ENCODE data around the gene KLHL7. TPM values are rescaled to one million over a fixed set of nuclear protein-coding genes. Genes with fewer than 3 reads are reported as not detected.
"Not testable (repeated sequence)": the region's sequence is repeated elsewhere in the genome, so short reads cannot be mapped to it uniquely, and the experiment has no call there.

KLHL7 gene
- total RNA-seq, 1 experiment from 2014 or later = 36.2 TPM

DNA sequence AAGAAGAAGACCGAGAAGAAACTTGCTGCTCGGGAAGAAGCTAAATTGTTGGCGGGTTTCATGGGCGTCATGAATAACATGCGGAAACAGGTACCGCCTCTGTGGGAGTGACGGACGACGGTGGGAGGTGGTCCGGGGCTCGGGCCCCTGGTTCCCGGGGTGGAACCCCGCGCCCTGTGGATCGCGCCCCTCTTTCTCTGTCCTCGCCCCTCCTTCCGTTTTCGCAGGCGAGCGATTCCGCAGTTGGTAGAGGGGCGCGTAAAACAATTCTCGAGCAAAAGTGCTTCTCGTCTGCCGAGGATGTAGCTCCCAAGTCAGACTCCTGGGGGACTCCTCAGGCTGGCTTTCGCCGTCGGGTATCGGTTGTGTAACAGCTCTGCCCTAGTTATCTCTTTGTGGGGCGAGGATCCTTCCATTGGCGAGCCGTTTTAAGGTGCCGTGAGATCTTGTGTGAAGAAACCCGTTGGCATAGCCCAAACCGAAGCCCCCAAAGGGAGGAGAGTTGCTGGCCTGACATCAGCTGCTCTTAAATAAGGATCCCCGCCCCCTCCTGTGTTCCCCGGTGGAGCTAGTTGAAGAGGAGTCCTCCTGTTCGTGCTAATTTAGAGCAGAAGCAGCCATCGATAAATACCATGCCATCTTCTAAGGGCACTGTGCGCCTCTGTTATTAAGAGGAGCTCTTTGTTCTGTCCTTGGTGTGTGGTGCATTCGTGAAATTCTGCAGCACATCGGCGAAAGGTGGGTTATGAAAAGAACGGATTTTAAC lies 655 bp downstream of the KLHL7 start:
- peak; percentile 54 for DNase-seq (ENCODE audit: low read depth)
- in situ Hi-C loops (cut with HindIII; ENCODE audit: low pct_unique_long_range_greater_than_20kb, low sequenced_read_pairs) = no loop called here

DNA sequence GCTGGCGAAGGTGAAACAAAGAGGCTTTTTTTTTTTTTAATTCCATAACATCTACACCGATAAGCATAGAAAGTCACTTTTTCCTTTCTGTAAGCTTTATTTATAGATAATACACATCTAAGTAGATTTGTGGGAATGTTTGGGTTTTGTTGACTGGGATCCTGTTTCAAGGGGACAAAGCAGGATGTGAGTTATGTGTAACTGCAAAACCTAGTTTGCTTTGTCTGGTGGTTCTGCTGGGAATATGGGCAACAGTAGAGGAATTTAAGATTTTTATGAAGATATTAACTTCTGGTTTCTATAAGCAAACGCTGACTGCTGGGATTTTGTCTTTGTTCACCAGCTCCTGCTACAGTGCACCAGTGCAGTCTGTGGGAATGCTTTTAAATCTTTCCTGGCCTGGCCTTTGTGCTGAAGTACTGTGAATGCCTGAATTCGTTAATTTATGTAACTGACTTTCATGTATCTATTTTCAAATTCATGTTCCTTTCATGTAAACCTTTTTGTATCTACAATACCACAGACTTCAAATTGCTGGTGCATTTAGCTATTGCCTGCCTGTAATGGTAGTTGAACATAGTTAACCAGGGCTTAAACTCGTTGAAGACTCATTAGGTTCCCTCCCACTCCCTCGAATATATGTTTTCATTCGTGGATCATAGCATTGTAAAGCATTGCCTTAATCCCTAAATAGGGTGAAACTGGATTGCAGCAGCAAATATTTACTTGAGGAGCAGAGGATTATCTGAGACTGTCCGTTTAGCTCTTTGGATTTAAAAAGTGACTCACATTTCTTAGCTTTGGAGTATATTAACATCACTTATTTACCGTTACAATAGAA lies 1.5 kb downstream of the KLHL7 start:
- in situ Hi-C loops (cut with HindIII; ENCODE audit: low pct_unique_long_range_greater_than_20kb, low sequenced_read_pairs) = no loop called here
- no peak for DNase-seq (ENCODE audit: low read depth)

GRCh38 chr7:23107781-23108180 lies 2.2 kb downstream of the KLHL7 start:
- in situ Hi-C loops (cut with HindIII; ENCODE audit: low pct_unique_long_range_greater_than_20kb, low sequenced_read_pairs) = no loop called here
- DNase-seq (ENCODE audit: low read depth) = no peak

DNA sequence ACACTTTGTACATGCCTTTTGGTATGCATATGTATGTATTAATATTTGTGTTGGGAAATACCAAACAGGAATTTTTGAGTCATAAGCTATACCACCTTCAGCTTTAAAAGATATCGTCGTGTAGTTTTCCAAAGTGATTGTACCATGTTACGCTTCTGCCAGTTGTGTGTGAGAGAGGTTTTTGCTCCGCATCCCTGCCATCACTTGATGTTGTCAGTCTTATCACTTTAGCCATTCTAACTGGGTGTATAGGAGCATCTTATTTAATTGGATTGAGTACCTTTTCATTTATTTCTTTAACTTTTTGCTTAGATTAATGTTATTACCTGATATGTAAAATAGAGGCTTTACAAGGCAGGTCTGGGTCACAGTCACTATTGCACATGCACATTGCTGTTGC lies 3.4 kb downstream of the KLHL7 start:
- in situ Hi-C loops (cut with HindIII; ENCODE audit: low pct_unique_long_range_greater_than_20kb, low sequenced_read_pairs) = no loop called here
- no peak for DNase-seq (ENCODE audit: low read depth)

DNA sequence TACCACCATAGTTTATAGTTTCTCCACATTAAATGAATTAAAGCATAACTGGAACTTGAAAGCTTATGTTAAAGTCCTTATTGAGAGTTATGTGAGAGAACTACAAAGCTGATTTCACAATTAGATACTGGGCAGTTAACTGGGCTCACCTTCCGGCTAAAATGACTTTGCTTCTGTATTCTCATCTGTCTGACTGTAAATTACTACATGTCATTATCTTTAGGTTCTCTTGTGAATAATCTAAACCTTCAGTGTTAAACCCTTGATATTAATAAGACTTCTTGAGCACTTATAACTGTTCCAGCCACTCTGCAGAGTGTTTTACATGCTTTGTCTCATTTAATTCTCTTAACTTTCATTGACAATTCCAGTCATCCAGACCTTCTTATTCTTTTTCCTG lies 3.9 kb downstream of the KLHL7 start:
- in situ Hi-C loops (cut with HindIII; ENCODE audit: low pct_unique_long_range_greater_than_20kb, low sequenced_read_pairs) = no loop called here
- no peak for DNase-seq (ENCODE audit: low read depth)

DNA sequence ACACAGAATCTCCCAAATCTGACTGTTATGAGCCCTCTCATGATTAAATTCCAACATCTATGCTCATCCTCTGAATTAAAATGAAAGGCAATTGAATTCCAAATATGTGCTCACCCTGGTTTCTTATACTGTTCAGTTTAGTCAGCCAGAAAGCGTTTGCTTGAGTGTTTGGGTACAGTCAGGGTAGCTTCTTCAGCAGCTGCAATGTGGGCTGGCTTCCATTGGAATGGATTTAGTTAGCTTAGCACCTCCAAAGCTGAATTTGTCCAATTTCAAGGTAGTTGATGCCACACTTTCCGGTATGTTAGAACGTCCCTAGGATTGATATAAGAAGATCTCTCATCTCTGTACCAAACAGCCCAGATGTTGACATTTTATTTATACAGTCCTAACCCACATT lies 9.3 kb downstream of the KLHL7 start:
- in situ Hi-C loops (cut with HindIII; ENCODE audit: low pct_unique_long_range_greater_than_20kb, low sequenced_read_pairs) = no loop called here
- DNase-seq (ENCODE audit: low read depth) = no peak

GRCh38 chr7:23115991-23116390 lies 10.4 kb downstream of the KLHL7 start:
- in situ Hi-C loops (cut with HindIII; ENCODE audit: low pct_unique_long_range_greater_than_20kb, low sequenced_read_pairs) = no loop called here
- no peak for DNase-seq (ENCODE audit: low read depth)

- in situ Hi-C loops (cut with HindIII; ENCODE audit: low pct_unique_long_range_greater_than_20kb, low sequenced_read_pairs) = no loop called here
- no peak for DNase-seq (ENCODE audit: low read depth)
Observed at GRCh38 chr7:23117841-23118240, 12.3 kb downstream of the KLHL7 start.

DNA sequence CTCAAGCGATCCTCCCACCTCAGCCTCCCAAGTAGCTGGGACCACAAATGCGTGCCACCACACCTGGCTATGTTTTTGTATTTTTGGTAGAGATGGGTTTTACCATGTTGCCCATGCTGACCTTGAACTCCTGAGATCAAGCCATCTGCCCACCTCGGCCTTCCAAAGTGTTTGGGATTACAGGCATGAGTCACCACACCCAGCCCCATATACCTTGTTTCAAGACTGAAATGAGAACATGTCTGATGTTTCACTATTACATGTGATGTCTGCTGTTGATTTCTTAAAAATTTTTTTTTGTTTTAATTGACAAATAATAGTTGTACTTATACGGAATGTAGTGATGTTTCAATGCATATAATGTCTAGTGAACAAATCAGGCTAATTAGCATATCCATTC lies 14.5 kb downstream of the KLHL7 start:
- in situ Hi-C loops (cut with HindIII; ENCODE audit: low pct_unique_long_range_greater_than_20kb, low sequenced_read_pairs) = no loop called here

DNA sequence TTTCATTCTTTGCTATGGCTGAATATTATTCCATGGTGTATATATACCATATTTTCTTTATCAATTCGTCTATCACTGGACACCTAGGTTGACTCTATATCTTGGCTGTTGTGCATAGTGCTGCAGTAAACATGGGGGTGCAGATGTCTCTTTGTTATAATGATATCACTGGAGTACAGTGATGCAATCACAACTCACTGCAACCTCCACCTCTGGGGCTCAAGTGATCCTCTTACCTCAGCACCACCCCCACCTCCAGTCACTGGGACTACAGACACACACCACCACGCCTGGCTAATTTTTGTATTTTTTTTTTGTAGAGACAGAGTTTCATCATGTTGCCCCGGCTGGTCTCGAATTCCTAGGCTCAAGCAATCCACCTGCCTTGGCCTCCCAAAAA lies 15.6 kb downstream of the KLHL7 start:
- in situ Hi-C loops (cut with HindIII; ENCODE audit: low pct_unique_long_range_greater_than_20kb, low sequenced_read_pairs) = no loop called here
- DNase-seq (ENCODE audit: low read depth) = no peak

More for the DNA sequence above, 14.5 kb downstream of the KLHL7 start:
- DNase-seq (ENCODE audit: low read depth) = no peak

- in situ Hi-C loops (cut with HindIII; ENCODE audit: low pct_unique_long_range_greater_than_20kb, low sequenced_read_pairs) = no loop called here
- DNase-seq (ENCODE audit: low read depth) = no peak
Observed at GRCh38 chr7:23123007-23123406, 17.4 kb downstream of the KLHL7 start.

DNA sequence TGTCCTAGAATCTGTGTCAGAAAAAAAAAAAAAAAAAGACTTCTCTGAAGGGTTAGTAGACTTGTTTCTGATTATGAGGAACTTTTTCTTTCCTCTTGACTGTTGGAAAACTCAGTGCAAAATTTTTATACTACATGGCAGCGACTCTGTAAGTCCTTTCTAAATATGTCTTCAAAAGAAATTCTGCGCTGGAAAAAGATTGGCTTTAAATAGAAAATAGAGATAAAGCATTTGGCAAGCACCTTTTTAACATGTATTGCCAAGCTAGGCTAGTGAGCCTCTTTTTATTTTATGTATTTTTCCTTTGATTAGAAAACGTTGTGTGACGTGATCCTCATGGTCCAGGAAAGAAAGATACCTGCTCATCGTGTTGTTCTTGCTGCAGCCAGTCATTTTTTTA lies 17.9 kb downstream of the KLHL7 start:
- in situ Hi-C loops (cut with HindIII; ENCODE audit: low pct_unique_long_range_greater_than_20kb, low sequenced_read_pairs) = no loop called here

DNA sequence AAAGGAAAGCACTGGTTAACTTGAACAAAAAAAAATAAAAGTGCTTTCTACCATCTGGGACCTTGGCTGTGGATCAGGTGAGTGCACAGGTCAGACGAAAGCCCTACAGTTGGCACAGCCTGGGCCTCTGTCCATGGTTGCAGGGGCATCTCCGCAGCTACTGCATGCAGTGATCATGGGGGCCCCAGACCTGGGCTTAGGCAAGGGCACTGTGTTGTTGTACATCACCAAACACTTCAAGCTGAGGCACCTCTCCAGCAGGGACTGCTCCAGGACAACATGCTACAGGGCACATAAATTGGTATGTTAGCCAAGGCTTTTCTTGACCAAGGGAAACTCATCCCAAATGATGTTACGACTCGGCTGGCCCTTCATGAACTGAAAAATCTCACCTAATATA lies 23.5 kb downstream of the KLHL7 start:
- in situ Hi-C loops (cut with HindIII; ENCODE audit: low pct_unique_long_range_greater_than_20kb, low sequenced_read_pairs) = no loop called here
- no peak for DNase-seq (ENCODE audit: low read depth)

More for the DNA sequence above, 17.9 kb downstream of the KLHL7 start:
- DNase-seq (ENCODE audit: low read depth) = no peak

- in situ Hi-C loops (cut with HindIII; ENCODE audit: low pct_unique_long_range_greater_than_20kb, low sequenced_read_pairs); DNase-seq (ENCODE audit: low read depth): not testable (repeated sequence)
Observed at GRCh38 chr7:23131799-23132198, 26.2 kb downstream of the KLHL7 start.

DNA sequence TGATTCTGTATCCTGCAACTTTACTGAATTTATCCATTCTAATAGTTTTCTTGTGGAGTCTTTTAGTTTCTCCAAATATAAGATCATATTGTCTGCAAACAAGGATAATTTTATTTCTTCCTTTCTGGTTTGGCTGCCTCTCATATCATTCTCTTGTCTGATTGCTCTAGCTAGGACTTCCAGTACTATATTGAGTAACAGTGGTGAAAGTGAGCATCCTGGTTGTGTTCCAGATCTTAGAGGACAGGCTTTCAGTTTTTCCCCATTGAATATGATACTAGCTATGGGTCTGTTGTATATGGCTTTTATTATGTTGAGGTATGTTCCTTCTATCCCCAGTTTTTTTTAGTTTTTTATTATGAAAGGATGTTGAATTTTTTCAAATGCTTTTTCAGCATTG lies 28.2 kb downstream of the KLHL7 start:
- no peak for DNase-seq (ENCODE audit: low read depth)
- in situ Hi-C loops (cut with HindIII; ENCODE audit: low pct_unique_long_range_greater_than_20kb, low sequenced_read_pairs) = no loop called here

DNA sequence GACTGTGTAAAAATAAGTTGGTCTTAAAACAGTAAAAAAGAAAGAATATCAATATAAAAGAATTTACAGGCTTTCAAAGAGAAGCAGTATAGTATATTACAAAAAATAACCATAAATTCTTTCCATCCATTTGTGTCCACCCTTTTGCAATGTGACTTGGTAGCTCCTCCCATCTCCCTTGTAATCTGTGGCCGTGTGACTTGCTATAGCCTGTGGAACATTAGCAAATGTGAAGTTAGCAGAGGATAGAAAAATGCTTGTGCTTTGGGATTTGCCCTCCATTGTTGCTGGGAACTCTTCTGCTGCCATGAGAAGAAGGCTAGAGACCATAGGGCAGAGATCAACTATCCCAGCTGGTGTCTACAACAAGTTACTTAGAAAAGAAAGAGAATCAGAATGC lies 30.2 kb downstream of the KLHL7 start:
- in situ Hi-C loops (cut with HindIII; ENCODE audit: low pct_unique_long_range_greater_than_20kb, low sequenced_read_pairs) = no loop called here
- no peak for DNase-seq (ENCODE audit: low read depth)

DNA sequence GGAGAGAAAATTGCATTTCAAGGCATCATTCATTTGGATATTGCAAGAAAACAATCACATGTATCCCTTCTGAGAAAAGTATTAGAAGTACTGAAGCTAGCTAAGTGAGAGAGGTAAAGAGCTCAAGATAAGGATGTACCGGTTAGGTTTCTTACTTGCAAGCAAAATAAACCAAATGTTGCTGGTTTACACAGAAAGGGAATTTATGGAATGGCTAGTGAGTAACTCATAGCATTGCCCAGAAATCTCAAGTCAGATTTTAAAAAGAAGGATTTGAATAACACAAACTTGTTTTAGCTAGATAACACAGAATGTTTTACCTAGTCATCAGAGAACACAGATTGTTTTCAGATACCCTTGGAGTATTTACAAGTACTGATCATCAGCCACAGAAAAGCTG lies 30.6 kb downstream of the KLHL7 start:
- in situ Hi-C loops (cut with HindIII; ENCODE audit: low pct_unique_long_range_greater_than_20kb, low sequenced_read_pairs) = no loop called here
- DNase-seq (ENCODE audit: low read depth) = no peak

- no peak for DNase-seq (ENCODE audit: low read depth)
- in situ Hi-C loops (cut with HindIII; ENCODE audit: low pct_unique_long_range_greater_than_20kb, low sequenced_read_pairs) = no loop called here
Observed at GRCh38 chr7:23157679-23158078, 52.1 kb downstream of the KLHL7 start.

GRCh38 chr7:23158546-23158945 lies 53.0 kb downstream of the KLHL7 start:
- DNase-seq (ENCODE audit: low read depth) = no peak
- in situ Hi-C loops (cut with HindIII; ENCODE audit: low pct_unique_long_range_greater_than_20kb, low sequenced_read_pairs) = no loop called here

DNA sequence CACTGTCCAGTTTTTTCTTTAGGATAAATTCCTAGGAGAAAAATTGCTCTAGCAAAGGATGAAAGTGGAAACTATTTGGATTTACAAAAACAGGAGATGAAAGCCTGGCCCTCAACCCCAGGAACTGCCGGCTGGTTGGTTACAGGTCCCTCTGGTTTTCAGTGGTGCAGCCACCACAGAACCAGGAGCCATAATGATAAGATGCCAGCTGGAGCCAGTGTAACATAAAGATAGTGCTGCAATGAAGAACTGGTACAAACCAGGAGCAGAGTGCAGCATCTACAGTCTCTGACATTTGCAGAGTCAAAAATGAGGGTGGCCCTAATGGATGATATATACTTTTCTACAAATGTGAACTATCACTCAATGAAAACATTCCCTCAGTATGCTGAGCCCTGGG lies 55.9 kb downstream of the KLHL7 start:
- in situ Hi-C loops (cut with HindIII; ENCODE audit: low pct_unique_long_range_greater_than_20kb, low sequenced_read_pairs) = no loop called here
- DNase-seq (ENCODE audit: low read depth) = no peak
